ENCODE results near the gene PAX7.

Gene PAX7

GRCh38 chr1:18653367-18653766 is 22.7 kb downstream of the PAX7 start:
- no peak for ATAC-seq

GRCh38 chr1:18653916-18654315 is 23.3 kb downstream of the PAX7 start:
- no peak for ATAC-seq
- TF ChIP-seq TSHZ2 (CRISPR knock-in tag; IDR thresholded peaks at IDR 0.05) (no peak), RARB (CRISPR knock-in tag; IDR thresholded peaks at IDR 0.05) (no peak), CSDC2 (CRISPR knock-in tag; IDR thresholded peaks at IDR 0.05) (no peak), TCF4 (CRISPR knock-in tag; IDR thresholded peaks at IDR 0.05; ENCODE audit: borderline replicate concordance) (no peak), SNAI2 (CRISPR knock-in tag; IDR thresholded peaks at IDR 0.05) (no peak)

More at GRCh38 chr1:18653367-18653766, 22.7 kb downstream of the PAX7 start:
- no peak for TF ChIP-seq ZNF70 (CRISPR knock-in tag; IDR thresholded peaks at IDR 0.05)
- no peak for TF ChIP-seq PATZ1 (CRISPR knock-in tag; IDR thresholded peaks at IDR 0.05; ENCODE audit: borderline replicate concordance)
- no peak for TF ChIP-seq ZFP3 (CRISPR knock-in tag; IDR thresholded peaks at IDR 0.05)
- no peak for TF ChIP-seq ARNTL (CRISPR knock-in tag; IDR thresholded peaks at IDR 0.05; ENCODE audit: borderline replicate concordance, low read depth)
- no peak for TF ChIP-seq TOX (CRISPR knock-in tag; IDR thresholded peaks at IDR 0.05; ENCODE audit: borderline replicate concordance)
- no peak for TF ChIP-seq TCF4 (CRISPR knock-in tag; IDR thresholded peaks at IDR 0.05; ENCODE audit: borderline replicate concordance)
- no peak for TF ChIP-seq SNAI2 (CRISPR knock-in tag; IDR thresholded peaks at IDR 0.05)
- no peak for TF ChIP-seq ZFP30 (CRISPR knock-in tag; IDR thresholded peaks at IDR 0.05)
- TF ChIP-seq ESRRG (CRISPR knock-in tag; IDR thresholded peaks at IDR 0.05) = no peak
- no peak for TF ChIP-seq GLIS3 (CRISPR knock-in tag; IDR thresholded peaks at IDR 0.05)

- ATAC-seq = no peak
- TF ChIP-seq PATZ1 (CRISPR knock-in tag; IDR thresholded peaks at IDR 0.05; ENCODE audit: borderline replicate concordance) (no peak), ARNTL (CRISPR knock-in tag; IDR thresholded peaks at IDR 0.05; ENCODE audit: borderline replicate concordance, low read depth) (no peak), TCF4 (CRISPR knock-in tag; IDR thresholded peaks at IDR 0.05; ENCODE audit: borderline replicate concordance) (no peak), POU6F1 (CRISPR knock-in tag; IDR thresholded peaks at IDR 0.05; ENCODE audit: borderline replicate concordance, low read depth) (no peak), GLIS3 (CRISPR knock-in tag; IDR thresholded peaks at IDR 0.05) (no peak), ZNF70 (CRISPR knock-in tag; IDR thresholded peaks at IDR 0.05) (no peak), ZFP3 (CRISPR knock-in tag; IDR thresholded peaks at IDR 0.05) (no peak), ZNF8 (CRISPR knock-in tag; IDR thresholded peaks at IDR 0.05) (no peak), ISL1 (CRISPR knock-in tag; IDR thresholded peaks at IDR 0.05) (no peak), BACH2 (CRISPR knock-in tag; IDR thresholded peaks at IDR 0.05; ENCODE audit: borderline replicate concordance) (no peak), ZC3H10 (CRISPR knock-in tag; IDR thresholded peaks at IDR 0.05) (no peak), CSRNP3 (CRISPR knock-in tag; IDR thresholded peaks at IDR 0.05) (no peak), RARB (CRISPR knock-in tag; IDR thresholded peaks at IDR 0.05) (no peak), ESRRG (CRISPR knock-in tag; IDR thresholded peaks at IDR 0.05) (no peak)
Measured at GRCh38 chr1:18654599-18654998, 24.0 kb downstream of the PAX7 start.
